ENCODE results near the gene SPECC1. TPM values are rescaled to one million over a fixed set of nuclear protein-coding genes. Genes with fewer than 3 reads are reported as not detected.

The SPECC1 gene
- total RNA-seq, 1 experiment from 2014 or later: 103 TPM

- Mint-ChIP-seq H3K9me3 (no peaks in the 10 kb centered on the region), H3K27me3 (ENCODE audit: low read depth) (0 out of 2 replicates have a peak, but pooled peaks cover 3% of the 10 kb centered on the region), H3K27ac (no peak overlapping the region), H3K4me3 (no peak overlapping the region), H3K4me1 (no peaks in the 10 kb centered on the region), H3K36me3 (peaks cover 3% of the 10 kb centered on the region; the same call in 1 of the 2 replicates)
- TF ChIP-seq RELA (CRISPR knock-in tag; IDR thresholded peaks at IDR 0.05; ENCODE audit: borderline replicate concordance) (no peak), E2F5 (CRISPR knock-in tag; IDR thresholded peaks at IDR 0.05) (no peak), ETV6 (CRISPR knock-in tag; IDR thresholded peaks at IDR 0.05) (no peak), ATF6 (CRISPR knock-in tag; IDR thresholded peaks at IDR 0.05) (no peak), RORB (CRISPR knock-in tag; IDR thresholded peaks at IDR 0.05) (no peak), ERG (CRISPR knock-in tag; IDR thresholded peaks at IDR 0.05) (no peak), HMGA2 (CRISPR knock-in tag; IDR thresholded peaks at IDR 0.05) (no peak), ZNF317 (CRISPR knock-in tag; IDR thresholded peaks at IDR 0.05; ENCODE audit: borderline replicate concordance, low read depth) (no peak), IRF2 (CRISPR knock-in tag; IDR thresholded peaks at IDR 0.05; ENCODE audit: borderline replicate concordance, low read depth) (no peak), ZNF232 (CRISPR knock-in tag; IDR thresholded peaks at IDR 0.05) (no peak), CREM (CRISPR knock-in tag; IDR thresholded peaks at IDR 0.05) (no peak), HMGXB4 (CRISPR knock-in tag; IDR thresholded peaks at IDR 0.05) (no peak), E2F4 (CRISPR knock-in tag; IDR thresholded peaks at IDR 0.05; ENCODE audit: borderline replicate concordance, low read depth) (no peak), USF2 (CRISPR knock-in tag; IDR thresholded peaks at IDR 0.05) (no peak), ZNF425 (CRISPR knock-in tag; conservative IDR thresholded peaks at IDR 0.05) (no peak), AFF4 (CRISPR knock-in tag; IDR thresholded peaks at IDR 0.05; ENCODE audit: borderline replicate concordance) (no peak)
- DNase-seq (ENCODE audit: low spot score) (no peak), ATAC-seq (no peak)
- POLR2A ChIA-PET: no interaction called here
- CTCF ChIA-PET: interaction anchor here (0.7 to 1.5 kb wide), 3 partner anchors 89 to 570 kb away, joined by 3 to 8 read pairs (median 5); no protein-coding TSS in a partner anchor
These were observed 306.2 kb downstream of the SPECC1 start for GRCh38 chr17:20315311-20315710.
